Transverse colon (tissue), 4 donors: ENCODE data around the gene ANKRD13C. TPM values are rescaled to one million over a fixed set of nuclear protein-coding genes. Genes with fewer than 3 reads are reported as not detected.

Experiments used
- DNase-seq: peaks from one replicate; pipeline ENCODE4 v3.0.0-alpha.2; 2019
- H3K27ac ChIP-seq, 4 donors: fragments of 200-600 bp; sonication (generic); 2 replicates each; pipeline ENCODE4 v1.5.1; 2016 to 2018; ENCODE audit warnings: inconsistent platforms in 4 of 4
- H3K27me3 ChIP-seq: fragments of 200-600 bp; sonication (generic); 2 replicates; pipeline ENCODE4 v1.5.1; 2017; ENCODE audit warnings: inconsistent platforms
- H3K36me3 ChIP-seq, 4 donors: fragments of 200-600 bp; sonication (generic); 2 replicates each; pipeline ENCODE4 v1.5.1; 2017 to 2019; ENCODE audit warnings: inconsistent platforms in 4 of 4
- H3K4me1 ChIP-seq, 4 donors: fragments of 200-600 bp; sonication (generic); 2 replicates each; pipeline ENCODE4 v1.5.1; 2017 to 2020; ENCODE audit warnings: inconsistent platforms in 4 of 4
- H3K4me3 ChIP-seq, 4 donors: fragments of 200-600 bp; sonication (generic); 1 replicate in 1 of 4; 2 replicates in 3 of 4; pipeline versions ENCODE4 v1.5.1 to v1.6.1; 2017 to 2019; ENCODE audit warnings: inconsistent platforms in 4 of 4
- H3K9me3 ChIP-seq, 2 donors: fragments of 200-600 bp; sonication (generic); 2 replicates each; pipeline ENCODE4 v1.5.1; 2017 to 2019; ENCODE audit warnings: inconsistent platforms in 2 of 2
- EP300 ChIP-seq: sonication (generic); formaldehyde crosslinking; IDR thresholded peaks from one replicate; pipeline ENCODE4 v1.6.1; 2017; ENCODE audit warnings: antibody characterized with exemption, low read depth
- POLR2A ChIP-seq: fragments of 450-650 bp; IDR thresholded peaks from one replicate; pipeline ENCODE4 v1.6.1; 2016; ENCODE audit warnings: antibody characterized with exemption, mild to moderate bottlenecking, moderate library complexity
- POLR2AphosphoS5 ChIP-seq, 3 donors: sonication (generic); formaldehyde crosslinking; IDR thresholded peaks; one replicate each; pipeline ENCODE4 v1.6.1; 2016; ENCODE audit warnings: antibody characterized with exemption in 3 of 3
- WGBS, 2 donors: methylation state at CpG; one replicate each; pipeline ENCODE4 v1.1.5; 2018; ENCODE audit warnings: low coverage in 1 of 2; 5-methylcytosine and 5-hydroxymethylcytosine counted together
- in situ Hi-C, 4 donors: fragments of 200-750 bp; cut with MboI; loops; one replicate each; pipeline versions ENCODE4 v1.15.0 to v1.15.1; 2017; ENCODE audit warnings: low sequenced_read_pairs in 3 of 4, low pct_ligation_motif_present in 1 of 4, low pct_unique_long_range_greater_than_20kb in 1 of 4
- intact Hi-C: fragments of 100-400 bp; cut with DNase I; formaldehyde crosslinking; loops from one replicate; pipeline ENCODE4 v1.15.1; 2023; ENCODE audit warnings: low total_unique reads
- total RNA-seq, 4 donors: library from RNA; depleted of rRNA; stranded (reverse); fragments of >200 nt; gene quantifications; one replicate each; pipeline ENCODE4 v1.1.0, GENCODE V29; 2016
- TF ChIP-seq, protein P1 (sequence below), 5 experiments: fragments of 200-600 bp in 3 of 5; fragments of 450-650 bp in 2 of 5; sonication (generic) in 3 of 5; IDR thresholded peaks; 1 replicate in 2 of 5; 2 replicates in 3 of 5; pipeline ENCODE4 v1.5.1; 2016 to 2017; ENCODE audit warnings: antibody characterized with exemption in 5 of 5, inconsistent platforms in 3 of 5, mild to moderate bottlenecking in 2 of 5, moderate library complexity in 1 of 5

Gene ANKRD13C
- total RNA-seq, 4 donors from 2014 or later = 10.7 to 35.5 (median 27.1) TPM

DNA sequence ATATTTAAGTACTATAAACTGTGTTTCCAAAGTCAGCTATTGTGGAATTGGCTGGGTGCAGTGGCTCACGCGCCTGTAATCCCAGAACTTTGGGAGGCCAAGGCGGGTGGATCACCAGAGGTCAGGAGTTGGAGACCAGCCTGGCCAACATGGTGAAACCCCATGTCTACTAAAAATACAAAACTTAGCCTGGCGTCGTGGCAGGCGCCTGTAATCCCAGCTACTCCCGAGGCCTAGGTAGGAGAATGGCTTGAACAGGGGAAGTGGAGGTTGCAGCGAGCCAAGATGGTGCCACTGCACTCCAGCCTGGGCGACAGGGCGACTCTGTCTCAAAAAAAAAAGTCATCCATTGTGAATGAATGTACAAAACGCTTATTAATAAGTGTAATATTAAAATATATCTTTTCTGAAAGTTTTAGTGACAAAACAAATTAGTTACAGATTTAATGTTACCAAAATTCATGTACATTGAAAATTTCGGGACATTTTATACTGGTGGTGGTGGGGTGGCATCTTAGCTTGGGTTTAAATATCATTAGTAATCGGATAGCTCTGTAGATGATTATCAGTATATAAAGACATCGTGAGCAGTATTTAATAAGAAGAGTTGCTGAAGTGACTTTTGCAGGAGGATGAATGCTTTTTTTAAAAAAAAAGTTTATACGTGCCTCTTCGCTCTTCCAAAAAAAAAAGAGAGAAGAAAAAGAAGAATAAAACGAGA is 133.8 kb downstream of the ANKRD13C start:
- Histone ChIP-seq H3K36me3 (peaks cover 0 to 5% (median 0%) of the 10 kb centered on the region in 4 donors), H3K27ac (peak overlapping the region; percentile 94 to 99 (median 98)), H3K9me3 (no peaks in the 10 kb centered on the region), H3K4me1 (peaks cover 14 to 39% (median 26%) of the 10 kb centered on the region in 4 donors), H3K4me3 (peak overlapping the region; percentile 12 to 75 (median 63)), H3K27me3 (no peaks in the 10 kb centered on the region)
- TF ChIP-seq EP300 (no peak), POLR2AphosphoS5 (IDR thresholded peaks at IDR 0.05) (no peak), POLR2A (no peak)
- TF ChIP-seq, protein P1, sequence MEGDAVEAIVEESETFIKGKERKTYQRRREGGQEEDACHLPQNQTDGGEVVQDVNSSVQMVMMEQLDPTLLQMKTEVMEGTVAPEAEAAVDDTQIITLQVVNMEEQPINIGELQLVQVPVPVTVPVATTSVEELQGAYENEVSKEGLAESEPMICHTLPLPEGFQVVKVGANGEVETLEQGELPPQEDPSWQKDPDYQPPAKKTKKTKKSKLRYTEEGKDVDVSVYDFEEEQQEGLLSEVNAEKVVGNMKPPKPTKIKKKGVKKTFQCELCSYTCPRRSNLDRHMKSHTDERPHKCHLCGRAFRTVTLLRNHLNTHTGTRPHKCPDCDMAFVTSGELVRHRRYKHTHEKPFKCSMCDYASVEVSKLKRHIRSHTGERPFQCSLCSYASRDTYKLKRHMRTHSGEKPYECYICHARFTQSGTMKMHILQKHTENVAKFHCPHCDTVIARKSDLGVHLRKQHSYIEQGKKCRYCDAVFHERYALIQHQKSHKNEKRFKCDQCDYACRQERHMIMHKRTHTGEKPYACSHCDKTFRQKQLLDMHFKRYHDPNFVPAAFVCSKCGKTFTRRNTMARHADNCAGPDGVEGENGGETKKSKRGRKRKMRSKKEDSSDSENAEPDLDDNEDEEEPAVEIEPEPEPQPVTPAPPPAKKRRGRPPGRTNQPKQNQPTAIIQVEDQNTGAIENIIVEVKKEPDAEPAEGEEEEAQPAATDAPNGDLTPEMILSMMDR (IDR thresholded peaks at IDR 0.05) = no peak
- intact Hi-C loops = loop anchor here (10.0 kb wide), 1 partner anchor 844 kb away; no protein-coding TSS in a partner anchor
- in situ Hi-C loops = no loop called here
- 42 to 53% methylated on average over 13 to 17 of the region's 17 CpGs for WGBS, 2 donors
- no peak for DNase-seq

DNA sequence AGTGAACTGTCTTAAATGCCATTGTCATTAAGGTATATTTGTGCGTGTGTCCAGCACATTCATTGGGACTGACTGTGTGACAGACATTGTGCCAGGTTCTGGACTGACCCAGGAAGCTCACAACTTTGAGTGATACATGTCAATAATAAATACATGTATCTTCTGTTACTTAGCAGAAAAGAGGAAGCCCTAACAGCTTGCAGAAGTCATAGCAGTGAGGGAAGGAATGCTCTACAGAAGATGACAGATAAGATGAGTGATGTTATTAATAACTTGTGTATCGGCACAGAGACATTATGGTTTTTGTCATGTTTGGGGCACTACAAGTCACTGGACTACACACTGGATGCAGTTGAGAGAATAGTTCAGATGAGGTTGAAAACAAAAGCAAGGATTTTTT is 134.5 kb downstream of the ANKRD13C start:
- WGBS, 2 donors = 89 to 96% methylated on average over 2 of the region's 2 CpGs
- no peaks in the 10 kb centered on the region for H3K27me3 ChIP-seq
- intact Hi-C loops (loop anchor here (10.0 kb wide), 1 partner anchor 845 kb away; no protein-coding TSS in a partner anchor), in situ Hi-C loops (no loop called here)
- TF ChIP-seq, protein P1 (IDR thresholded peaks at IDR 0.05) = no peak
- TF ChIP-seq POLR2A (no peak), EP300 (no peak), POLR2AphosphoS5 (IDR thresholded peaks at IDR 0.05) (no peak)
- peaks cover 0 to 10% (median 0%) of the 10 kb centered on the region in 4 donors for H3K36me3 ChIP-seq
- peak overlapping the region in 2 of 4 donors; percentile 94 to 98 for H3K27ac ChIP-seq
- no peak overlapping the region for H3K4me3 ChIP-seq
- no peak for DNase-seq
- H3K4me1 ChIP-seq = peaks cover 14 to 39% (median 26%) of the 10 kb centered on the region in 4 donors
- H3K9me3 ChIP-seq = no peaks in the 10 kb centered on the region

DNA sequence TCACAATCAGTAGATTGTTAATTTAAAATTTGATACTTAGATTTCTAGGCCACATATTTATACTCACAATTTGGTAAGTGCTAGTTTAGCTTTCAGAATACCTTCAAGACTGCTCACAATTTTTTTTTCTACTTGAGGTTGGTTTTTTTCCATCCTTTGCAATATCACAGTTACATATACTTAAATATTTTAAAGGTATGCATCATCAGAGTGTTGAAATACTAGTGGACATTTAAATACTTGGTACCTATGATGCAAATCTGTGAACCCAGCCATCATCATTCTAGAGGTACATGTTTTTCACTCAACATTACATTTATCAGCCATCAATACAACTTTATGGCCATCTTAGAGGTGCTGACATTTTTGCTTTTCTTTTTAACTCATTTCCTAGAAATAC is 143.0 kb downstream of the ANKRD13C start:
- in situ Hi-C loops (no loop called here), intact Hi-C loops (no loop called here)
- no peaks in the 10 kb centered on the region for H3K9me3 ChIP-seq
- TF ChIP-seq EP300 (no peak), POLR2A (no peak), POLR2AphosphoS5 (IDR thresholded peaks at IDR 0.05) (no peak)
- TF ChIP-seq, protein P1 (IDR thresholded peaks at IDR 0.05) = no peak
- no peak overlapping the region for H3K4me3 ChIP-seq
- H3K27me3 ChIP-seq = no peaks in the 10 kb centered on the region
- no peak overlapping the region for H3K27ac ChIP-seq
- peaks cover 0 to 47% (median 16%) of the 10 kb centered on the region in 4 donors for H3K4me1 ChIP-seq
- peaks cover 0 to 16% (median 1%) of the 10 kb centered on the region in 4 donors for H3K36me3 ChIP-seq
- DNase-seq = no peak

DNA sequence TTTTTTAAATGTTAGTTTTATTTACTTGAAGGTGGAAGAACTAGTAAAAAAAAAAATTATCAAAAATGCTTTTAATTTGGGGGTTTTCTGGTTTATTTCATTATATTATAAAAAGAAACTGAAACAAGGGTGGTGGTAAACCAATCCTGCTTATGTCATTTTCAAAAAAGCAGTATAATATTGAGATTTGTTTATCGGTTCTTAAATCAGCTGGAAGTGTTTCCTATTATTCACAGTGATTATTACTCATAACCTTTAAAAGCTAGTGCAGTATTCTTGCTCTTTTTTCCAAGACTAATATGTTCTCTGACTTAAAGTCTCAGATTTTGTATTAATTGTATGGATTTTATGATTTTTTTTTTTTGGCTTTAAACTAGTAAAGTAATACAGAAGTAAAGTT is 143.7 kb downstream of the ANKRD13C start:
- H3K27ac ChIP-seq = no peak overlapping the region
- intact Hi-C loops = no loop called here
- no peaks in the 10 kb centered on the region for H3K27me3 ChIP-seq
- no peaks in the 10 kb centered on the region for H3K9me3 ChIP-seq
- no peak for DNase-seq
- in situ Hi-C loops = no loop called here
- H3K4me1 ChIP-seq = peaks cover 0 to 51% (median 19%) of the 10 kb centered on the region in 4 donors
- 70 to 85% methylated on average over 1 of the region's 1 CpG for WGBS, 2 donors
- peaks cover 0 to 13% (median 1%) of the 10 kb centered on the region in 4 donors for H3K36me3 ChIP-seq
- no peak overlapping the region for H3K4me3 ChIP-seq
- TF ChIP-seq, protein P1 (IDR thresholded peaks at IDR 0.05) = no peak
- TF ChIP-seq EP300 (no peak), POLR2A (no peak), POLR2AphosphoS5 (IDR thresholded peaks at IDR 0.05) (no peak)

Other genes with a start within 250 kb of the ANKRD13C start
- 10 to 100 TPM in 3 of 4 donors, under 1 TPM in 1; 0.37 to 14.1 (median 12.2) TPM for gene LRRC40, start 149.1 kb downstream of the ANKRD13C start, total RNA-seq
- gene SRSF11, start 133.3 kb downstream of the ANKRD13C start, total RNA-seq = 100 to 1,000 TPM; 103 to 573 (median 189) TPM
- 1 to 10 TPM in 3 of 4 donors, not detected in 1; 1.9 to 8.6 (median 3.4) TPM for gene CTH, start 56.5 kb upstream of the ANKRD13C start, total RNA-seq